Measurements from ENCODE around the gene SPATA31D4. TPM values are rescaled to one million over a fixed set of nuclear protein-coding genes. Genes with fewer than 3 reads are reported as not detected.

Gene SPATA31D4
- total RNA-seq, 1 donor from 2014 or later = not detected

- Histone ChIP-seq H3K36me3 (no peaks in the 10 kb centered on the region), H3K9me3 (replicated peaks) (peaks cover 31% of the 10 kb centered on the region), H3K27ac (replicated peaks) (no peak overlapping the region), H3K4me3 (no peak overlapping the region), H3K27me3 (ENCODE audit: low read depth) (no peaks in the 10 kb centered on the region), H3K4me1 (no peaks in the 10 kb centered on the region)
- TF ChIP-seq CTCF (IDR thresholded peaks at IDR 0.05; ENCODE audit: borderline replicate concordance) = no peak
- no peak for DNase-seq
- intact Hi-C loops (cut with micrococcal nuclease) = no loop called here
Observed at GRCh38 chr9:81953096-81953495, 24.9 kb downstream of the SPATA31D4 start.

GRCh38 chr9:81955625-81956024, 27.4 kb downstream of the SPATA31D4 start:
- no peak for DNase-seq
- no peak overlapping the region for H3K27ac ChIP-seq (replicated peaks)
- H3K4me3 ChIP-seq = no peak overlapping the region
- H3K9me3 ChIP-seq (replicated peaks) = peaks cover 31% of the 10 kb centered on the region
- H3K27me3 ChIP-seq (ENCODE audit: low read depth) = no peaks in the 10 kb centered on the region
- intact Hi-C loops (cut with micrococcal nuclease) = no loop called here
- no peak for TF ChIP-seq CTCF (IDR thresholded peaks at IDR 0.05; ENCODE audit: borderline replicate concordance)
- H3K36me3 ChIP-seq = no peaks in the 10 kb centered on the region
- H3K4me1 ChIP-seq = no peaks in the 10 kb centered on the region

- H3K36me3 ChIP-seq = no peaks in the 10 kb centered on the region
- H3K27ac ChIP-seq (replicated peaks) = no peak overlapping the region
- H3K4me1 ChIP-seq = no peaks in the 10 kb centered on the region
- TF ChIP-seq CTCF (IDR thresholded peaks at IDR 0.05; ENCODE audit: borderline replicate concordance) = no peak
- peaks cover 30% of the 10 kb centered on the region for H3K27me3 ChIP-seq (ENCODE audit: low read depth)
- no peak overlapping the region for H3K4me3 ChIP-seq
- intact Hi-C loops (cut with micrococcal nuclease) = no loop called here
- DNase-seq = no peak
- peaks cover 10% of the 10 kb centered on the region for H3K9me3 ChIP-seq (replicated peaks)
Observed at GRCh38 chr9:81964218-81965171, 36.3 kb downstream of the SPATA31D4 start.

- peaks cover 30% of the 10 kb centered on the region for H3K27me3 ChIP-seq (ENCODE audit: low read depth)
- intact Hi-C loops (cut with micrococcal nuclease) = no loop called here
- H3K4me1 ChIP-seq = no peaks in the 10 kb centered on the region
- no peak for DNase-seq
- no peak overlapping the region for H3K4me3 ChIP-seq
- no peak for TF ChIP-seq CTCF (IDR thresholded peaks at IDR 0.05; ENCODE audit: borderline replicate concordance)
- no peak overlapping the region for H3K27ac ChIP-seq (replicated peaks)
- H3K9me3 ChIP-seq (replicated peaks) = peaks cover 10% of the 10 kb centered on the region
- no peaks in the 10 kb centered on the region for H3K36me3 ChIP-seq
Observed at GRCh38 chr9:81968026-81968425, 39.8 kb downstream of the SPATA31D4 start.

GRCh38 chr9:81969971-81970370, 41.7 kb downstream of the SPATA31D4 start:
- Histone ChIP-seq H3K9me3 (replicated peaks) (peaks cover 12% of the 10 kb centered on the region), H3K36me3 (no peaks in the 10 kb centered on the region), H3K27ac (replicated peaks) (no peak overlapping the region), H3K4me1 (no peaks in the 10 kb centered on the region), H3K4me3 (no peak overlapping the region), H3K27me3 (ENCODE audit: low read depth) (peaks cover 21% of the 10 kb centered on the region)
- no peak for TF ChIP-seq CTCF (IDR thresholded peaks at IDR 0.05; ENCODE audit: borderline replicate concordance)
- DNase-seq = no peak
- intact Hi-C loops (cut with micrococcal nuclease) = no loop called here
